Transverse colon (tissue), 4 donors: ENCODE data around the gene SLFN12L. TPM values are rescaled to one million over a fixed set of nuclear protein-coding genes. Genes with fewer than 3 reads are reported as not detected.
"Not testable (repeated sequence)": the region's sequence is repeated elsewhere in the genome, so short reads cannot be mapped to it uniquely, and the experiment has no call there.

Experiments used
- DNase-seq: peaks from one replicate; pipeline ENCODE4 v3.0.0-alpha.2; 2019
- H3K27ac ChIP-seq, 4 donors: fragments of 200-600 bp; sonication (generic); 2 replicates each; pipeline ENCODE4 v1.5.1; 2016 to 2018; ENCODE audit warnings: inconsistent platforms in 4 of 4
- H3K27me3 ChIP-seq: fragments of 200-600 bp; sonication (generic); 2 replicates; pipeline ENCODE4 v1.5.1; 2017; ENCODE audit warnings: inconsistent platforms
- H3K36me3 ChIP-seq, 4 donors: fragments of 200-600 bp; sonication (generic); 2 replicates each; pipeline ENCODE4 v1.5.1; 2017 to 2019; ENCODE audit warnings: inconsistent platforms in 4 of 4
- H3K4me1 ChIP-seq, 4 donors: fragments of 200-600 bp; sonication (generic); 2 replicates each; pipeline ENCODE4 v1.5.1; 2017 to 2020; ENCODE audit warnings: inconsistent platforms in 4 of 4
- H3K4me3 ChIP-seq, 4 donors: fragments of 200-600 bp; sonication (generic); 1 replicate in 1 of 4; 2 replicates in 3 of 4; pipeline versions ENCODE4 v1.5.1 to v1.6.1; 2017 to 2019; ENCODE audit warnings: inconsistent platforms in 4 of 4
- H3K9me3 ChIP-seq, 2 donors: fragments of 200-600 bp; sonication (generic); 2 replicates each; pipeline ENCODE4 v1.5.1; 2017 to 2019; ENCODE audit warnings: inconsistent platforms in 2 of 2
- CTCF ChIP-seq, 5 experiments: fragments of 200-600 bp in 3 of 5; fragments of 450-650 bp in 2 of 5; sonication (generic) in 3 of 5; IDR thresholded peaks; 1 replicate in 2 of 5; 2 replicates in 3 of 5; pipeline ENCODE4 v1.5.1; 2016 to 2017; ENCODE audit warnings: antibody characterized with exemption in 5 of 5, inconsistent platforms in 3 of 5, mild to moderate bottlenecking in 2 of 5, moderate library complexity in 1 of 5
- EP300 ChIP-seq: sonication (generic); formaldehyde crosslinking; IDR thresholded peaks from one replicate; pipeline ENCODE4 v1.6.1; 2017; ENCODE audit warnings: antibody characterized with exemption, low read depth
- POLR2A ChIP-seq: fragments of 450-650 bp; IDR thresholded peaks from one replicate; pipeline ENCODE4 v1.6.1; 2016; ENCODE audit warnings: antibody characterized with exemption, mild to moderate bottlenecking, moderate library complexity
- POLR2AphosphoS5 ChIP-seq, 3 donors: sonication (generic); formaldehyde crosslinking; IDR thresholded peaks; one replicate each; pipeline ENCODE4 v1.6.1; 2016; ENCODE audit warnings: antibody characterized with exemption in 3 of 3
- WGBS, 2 donors: methylation state at CpG; one replicate each; pipeline ENCODE4 v1.1.5; 2018; ENCODE audit warnings: low coverage in 1 of 2; 5-methylcytosine and 5-hydroxymethylcytosine counted together
- in situ Hi-C, 4 donors: fragments of 200-750 bp; cut with MboI; loops; one replicate each; pipeline versions ENCODE4 v1.15.0 to v1.15.1; 2017; ENCODE audit warnings: low sequenced_read_pairs in 3 of 4, low pct_ligation_motif_present in 1 of 4, low pct_unique_long_range_greater_than_20kb in 1 of 4
- intact Hi-C: fragments of 100-400 bp; cut with DNase I; formaldehyde crosslinking; loops from one replicate; pipeline ENCODE4 v1.15.1; 2023; ENCODE audit warnings: low total_unique reads
- total RNA-seq, 4 donors: library from RNA; depleted of rRNA; stranded (reverse); fragments of >200 nt; gene quantifications; one replicate each; pipeline ENCODE4 v1.1.0, GENCODE V29; 2016

The SLFN12L gene
- total RNA-seq, 4 donors from 2014 or later = 1.4 to 6.2 (median 3.1) TPM

- in situ Hi-C loops (no loop called here), intact Hi-C loops (no loop called here)
- Histone ChIP-seq H3K27ac (peak overlapping the region in 2 of 4 donors; percentile 8 to 48), H3K27me3 (peaks cover 39% of the 10 kb centered on the region), H3K9me3 (no peaks in the 10 kb centered on the region), H3K36me3 (no peaks in the 10 kb centered on the region), H3K4me3 (no peak overlapping the region), H3K4me1 (peaks cover 0 to 8% (median 0%) of the 10 kb centered on the region in 4 donors)
- DNase-seq = no peak
- WGBS, 2 donors = 88 to 89% methylated on average over 1 of the region's 1 CpG
- TF ChIP-seq POLR2AphosphoS5 (IDR thresholded peaks at IDR 0.05) (no peak), CTCF (IDR thresholded peaks at IDR 0.05) (no peak), EP300 (no peak), POLR2A (no peak)
Measured at GRCh38 chr17:35521150-35521549, 16.3 kb downstream of the SLFN12L start.

GRCh38 chr17:35519906-35520442 is 17.5 kb downstream of the SLFN12L start:
- TF ChIP-seq POLR2A (no peak), EP300 (no peak), CTCF (IDR thresholded peaks at IDR 0.05) (no peak), POLR2AphosphoS5 (IDR thresholded peaks at IDR 0.05) (no peak)
- DNase-seq = no peak
- in situ Hi-C loops = no loop called here
- Histone ChIP-seq H3K4me3 (no peak overlapping the region), H3K27ac (no peak overlapping the region), H3K4me1 (peaks cover 0 to 8% (median 0%) of the 10 kb centered on the region in 4 donors), H3K27me3 (peaks cover 46% of the 10 kb centered on the region), H3K36me3 (no peaks in the 10 kb centered on the region), H3K9me3 (no peaks in the 10 kb centered on the region)
- 47 to 76% methylated on average over 8 of the region's 8 CpGs for WGBS, 2 donors
- intact Hi-C loops = no loop called here

- Histone ChIP-seq H3K4me1 (peaks cover 0 to 8% (median 0%) of the 10 kb centered on the region in 4 donors), H3K4me3 (no peak overlapping the region), H3K27ac (no peak overlapping the region), H3K36me3 (no peaks in the 10 kb centered on the region), H3K9me3 (no peaks in the 10 kb centered on the region), H3K27me3 (peaks cover 49% of the 10 kb centered on the region)
- TF ChIP-seq POLR2A = no peak
- TF ChIP-seq CTCF (IDR thresholded peaks at IDR 0.05) = no peak
- no peak for TF ChIP-seq POLR2AphosphoS5 (IDR thresholded peaks at IDR 0.05)
- no peak for TF ChIP-seq EP300
- DNase-seq = no peak
- in situ Hi-C loops = no loop called here
- intact Hi-C loops = no loop called here
- WGBS, 2 donors = 0 to 36% methylated on average over 1 to 3 of the region's 3 CpGs
Measured at GRCh38 chr17:35519439-35519838, 18.0 kb downstream of the SLFN12L start.

- 73 to 88% methylated on average over 2 to 5 of the region's 5 CpGs for WGBS, 2 donors
- H3K4me1 ChIP-seq, H3K27ac ChIP-seq, intact Hi-C loops, in situ Hi-C loops, H3K36me3 ChIP-seq, DNase-seq, H3K9me3 ChIP-seq, H3K4me3 ChIP-seq: not testable (repeated sequence)
- peaks cover 44% of the 10 kb centered on the region for H3K27me3 ChIP-seq
Measured at GRCh38 chr17:35518431-35518830, 19.0 kb downstream of the SLFN12L start.

GRCh38 chr17:35515027-35515426 is 22.5 kb downstream of the SLFN12L start:
- H3K4me3 ChIP-seq = no peak overlapping the region
- in situ Hi-C loops (no loop called here), intact Hi-C loops (no loop called here)
- peaks cover 0 to 3% (median 0%) of the 10 kb centered on the region in 4 donors for H3K4me1 ChIP-seq
- no peaks in the 10 kb centered on the region for H3K36me3 ChIP-seq
- no peak for DNase-seq
- H3K9me3 ChIP-seq = no peaks in the 10 kb centered on the region
- peaks cover 29% of the 10 kb centered on the region for H3K27me3 ChIP-seq
- TF ChIP-seq POLR2AphosphoS5 (IDR thresholded peaks at IDR 0.05) (no peak), EP300 (no peak), CTCF (IDR thresholded peaks at IDR 0.05) (no peak), POLR2A (no peak)
- no peak overlapping the region for H3K27ac ChIP-seq
- WGBS, 2 donors = 60 to 84% methylated on average over 5 to 21 of the region's 21 CpGs
